Ishikawa (cell line): ENCODE results near the gene CLMN.

ENCODE experiments used
- CEBPB ChIP-seq: IDR thresholded peaks from 2 replicates; pipeline ENCODE4 v1.6.1; 2012
- CREB1 ChIP-seq: IDR thresholded peaks from 2 replicates; pipeline ENCODE4 v1.6.1; 2012; ENCODE audit warnings: low read depth
- EGR1 ChIP-seq: IDR thresholded peaks from 2 replicates; pipeline ENCODE4 v1.6.1; 2012
- EP300 ChIP-seq: IDR thresholded peaks from 2 replicates; pipeline ENCODE4 v1.6.1; 2012; ENCODE audit warnings: borderline replicate concordance
- FOXM1 ChIP-seq: IDR thresholded peaks from 2 replicates; pipeline ENCODE4 v1.6.1; 2012; ENCODE audit warnings: low read depth, borderline replicate concordance
- MAX ChIP-seq: IDR thresholded peaks from 2 replicates; pipeline ENCODE4 v1.6.1; 2012
- NFIC ChIP-seq: IDR thresholded peaks from 2 replicates; pipeline ENCODE4 v1.6.1; 2012
- RAD21 ChIP-seq: IDR thresholded peaks from 2 replicates; pipeline ENCODE4 v1.6.1; 2012; ENCODE audit warnings: low read depth
- REST ChIP-seq: IDR thresholded peaks from 2 replicates; pipeline ENCODE4 v1.6.1; 2012; ENCODE audit warnings: low read depth, mild to moderate bottlenecking
- TAF1 ChIP-seq: IDR thresholded peaks from 2 replicates; pipeline ENCODE4 v1.6.1; 2012; ENCODE audit warnings: low read depth, mild to moderate bottlenecking
- TCF12 ChIP-seq: IDR thresholded peaks from 2 replicates; pipeline ENCODE4 v1.6.1; 2012; ENCODE audit warnings: low read depth
- TEAD4 ChIP-seq: IDR thresholded peaks from 2 replicates; pipeline ENCODE4 v1.6.1; 2012
- USF1 ChIP-seq: IDR thresholded peaks from 2 replicates; pipeline ENCODE4 v1.6.1; 2012
- YY1 ChIP-seq: IDR thresholded peaks from 2 replicates; pipeline ENCODE4 v1.6.1; 2012; ENCODE audit warnings: low read depth
- ZBTB7A ChIP-seq: IDR thresholded peaks from 2 replicates; pipeline ENCODE4 v1.6.1; 2012; ENCODE audit warnings: low read depth

The CLMN gene

GRCh38 chr14:95286645-95287044 lies 33.1 kb downstream of the CLMN start:
- TF ChIP-seq YY1 = no peak

- no peak for TF ChIP-seq TCF12
- TF ChIP-seq USF1 = no peak
- no peak for TF ChIP-seq NFIC
- TF ChIP-seq EP300 = no peak
- no peak for TF ChIP-seq CREB1
- no peak for TF ChIP-seq TEAD4
- no peak for TF ChIP-seq YY1
- TF ChIP-seq RAD21 = no peak
- no peak for TF ChIP-seq EGR1
- no peak for TF ChIP-seq REST
- TF ChIP-seq FOXM1 = no peak
- no peak for TF ChIP-seq TAF1
- no peak for TF ChIP-seq ZBTB7A
- TF ChIP-seq CEBPB = no peak
- no peak for TF ChIP-seq MAX
Observed at GRCh38 chr14:95285566-95285965, 34.1 kb downstream of the CLMN start.

- no peak for TF ChIP-seq ZBTB7A
- TF ChIP-seq CREB1 = no peak
- TF ChIP-seq FOXM1 = no peak
- no peak for TF ChIP-seq RAD21
- no peak for TF ChIP-seq USF1
- TF ChIP-seq YY1 = no peak
- TF ChIP-seq NFIC = no peak
- TF ChIP-seq TEAD4 = no peak
- TF ChIP-seq EGR1 = no peak
- TF ChIP-seq REST = no peak
- TF ChIP-seq CEBPB = no peak
- TF ChIP-seq MAX = no peak
Observed at GRCh38 chr14:95282354-95282985, 37.2 kb downstream of the CLMN start.

GRCh38 chr14:95281560-95282176 lies 38.0 kb downstream of the CLMN start:
- TF ChIP-seq TCF12 (no peak), USF1 (no peak), CREB1 (no peak), EP300 (no peak), REST (no peak), NFIC (no peak), RAD21 (no peak), CEBPB (no peak), YY1 (no peak), TEAD4 (no peak), EGR1 (no peak), TAF1 (no peak), FOXM1 (no peak), MAX (no peak), ZBTB7A (no peak)
